ENCODE results near the gene VPS39.

VPS39 gene

DNA sequence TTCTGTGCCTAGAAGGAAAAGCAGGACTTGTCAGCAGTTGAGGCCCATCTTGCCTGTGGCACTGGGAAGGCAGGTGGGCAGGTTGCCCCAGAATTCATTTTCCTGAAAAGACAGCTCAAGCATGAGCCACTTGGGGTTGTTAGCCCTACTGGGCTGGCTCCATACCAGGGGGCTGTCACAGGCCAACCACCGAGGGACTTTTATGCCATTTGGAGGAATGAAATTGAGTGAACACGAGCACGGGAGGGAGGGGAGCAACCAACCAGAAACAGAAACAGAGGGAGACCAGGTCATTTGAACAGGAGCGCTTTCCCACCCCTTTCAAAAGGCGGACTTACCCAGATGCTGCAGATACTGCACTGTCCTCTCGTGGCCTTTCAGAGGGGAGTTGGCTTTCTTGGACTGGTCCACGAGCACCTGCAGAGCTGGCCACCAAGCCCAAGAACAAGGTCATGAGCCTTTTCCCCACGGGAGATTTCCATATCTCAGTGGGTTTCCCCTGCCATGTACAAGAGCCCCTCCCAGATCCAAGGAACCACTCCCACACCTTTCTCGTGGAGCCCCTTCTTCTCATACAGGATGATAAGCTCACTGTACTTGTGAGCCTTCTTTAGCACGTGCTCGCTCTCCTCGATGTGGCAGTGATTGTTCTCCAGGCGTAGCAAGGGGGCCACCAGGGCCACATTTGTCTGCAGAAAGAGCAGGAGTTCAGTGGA, 41.7 kb downstream of the VPS39 start:
- TF ChIP-seq, protein P1, sequence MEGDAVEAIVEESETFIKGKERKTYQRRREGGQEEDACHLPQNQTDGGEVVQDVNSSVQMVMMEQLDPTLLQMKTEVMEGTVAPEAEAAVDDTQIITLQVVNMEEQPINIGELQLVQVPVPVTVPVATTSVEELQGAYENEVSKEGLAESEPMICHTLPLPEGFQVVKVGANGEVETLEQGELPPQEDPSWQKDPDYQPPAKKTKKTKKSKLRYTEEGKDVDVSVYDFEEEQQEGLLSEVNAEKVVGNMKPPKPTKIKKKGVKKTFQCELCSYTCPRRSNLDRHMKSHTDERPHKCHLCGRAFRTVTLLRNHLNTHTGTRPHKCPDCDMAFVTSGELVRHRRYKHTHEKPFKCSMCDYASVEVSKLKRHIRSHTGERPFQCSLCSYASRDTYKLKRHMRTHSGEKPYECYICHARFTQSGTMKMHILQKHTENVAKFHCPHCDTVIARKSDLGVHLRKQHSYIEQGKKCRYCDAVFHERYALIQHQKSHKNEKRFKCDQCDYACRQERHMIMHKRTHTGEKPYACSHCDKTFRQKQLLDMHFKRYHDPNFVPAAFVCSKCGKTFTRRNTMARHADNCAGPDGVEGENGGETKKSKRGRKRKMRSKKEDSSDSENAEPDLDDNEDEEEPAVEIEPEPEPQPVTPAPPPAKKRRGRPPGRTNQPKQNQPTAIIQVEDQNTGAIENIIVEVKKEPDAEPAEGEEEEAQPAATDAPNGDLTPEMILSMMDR (IDR thresholded peaks at IDR 0.05; ENCODE audit: low read depth, low read length, missing control alignments) = no peak
- in situ Hi-C loops (cut with HindIII; ENCODE audit: low sequenced_read_pairs) = loop anchor here (25.0 kb wide), 1 partner anchor 271 kb away; no protein-coding TSS in a partner anchor
- no peak for DNase-seq (ENCODE audit: low read depth)
- H3K4me3 ChIP-seq (ENCODE audit: low read depth, low read length) = no peak overlapping the region

DNA sequence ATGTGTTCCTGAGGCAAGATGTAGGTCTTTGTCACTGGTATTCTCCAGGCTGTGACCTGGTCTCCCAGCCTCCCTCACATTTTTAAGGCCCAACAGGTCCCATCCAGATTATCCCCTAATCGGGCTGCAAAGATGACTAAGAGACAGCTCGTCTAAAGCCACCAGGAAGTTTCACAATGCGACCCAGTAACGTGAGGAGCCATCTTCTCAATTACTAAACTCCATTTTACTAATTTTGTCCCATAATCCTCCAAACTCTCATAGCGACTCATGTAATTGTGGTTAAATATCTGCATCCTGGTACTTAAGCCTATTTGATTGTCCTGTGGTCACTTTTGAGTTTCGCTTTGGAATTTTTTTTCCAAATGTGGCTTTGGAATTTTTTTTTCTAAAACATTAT, 43.0 kb downstream of the VPS39 start:
- in situ Hi-C loops (cut with HindIII; ENCODE audit: low sequenced_read_pairs) = loop anchor here (25.0 kb wide), 1 partner anchor 272 kb away; no protein-coding TSS in a partner anchor
- TF ChIP-seq, protein P1 (IDR thresholded peaks at IDR 0.05; ENCODE audit: low read depth, low read length, missing control alignments) = no peak
- no peak for DNase-seq (ENCODE audit: low read depth)
- no peak overlapping the region for H3K4me3 ChIP-seq (ENCODE audit: low read depth, low read length)

DNA sequence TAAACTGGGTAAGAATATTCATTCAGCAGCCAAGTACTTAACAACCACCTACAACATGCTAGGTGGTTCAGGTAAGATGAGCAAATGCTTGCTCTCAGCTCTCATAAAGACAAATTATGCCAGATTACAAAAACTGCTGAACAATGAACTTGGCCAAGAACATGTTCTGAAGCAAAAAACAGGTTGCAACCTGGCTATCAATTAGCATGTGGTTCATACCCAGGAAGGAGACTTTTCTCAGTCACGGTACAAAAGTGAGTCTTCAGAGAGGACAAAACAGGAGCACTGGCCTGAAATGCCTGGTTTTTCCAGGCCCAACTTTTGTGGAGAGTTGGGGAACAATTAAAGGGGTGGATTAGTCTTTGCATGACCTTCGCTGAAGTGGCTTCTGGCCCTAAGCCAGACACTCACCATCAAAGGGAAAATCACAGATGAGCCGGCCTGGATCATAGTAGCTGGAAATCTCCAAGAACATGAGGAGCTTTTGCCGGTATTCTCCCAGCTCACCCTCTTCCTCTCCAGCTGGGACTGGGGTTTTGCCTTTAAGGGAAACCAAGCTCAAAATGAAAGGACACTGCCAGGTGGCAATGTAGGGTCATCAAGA, 44.1 kb downstream of the VPS39 start:
- no peak for DNase-seq (ENCODE audit: low read depth)
- H3K4me3 ChIP-seq (ENCODE audit: low read depth, low read length) = no peak overlapping the region
- TF ChIP-seq, protein P1 (IDR thresholded peaks at IDR 0.05; ENCODE audit: low read depth, low read length, missing control alignments) = no peak
- in situ Hi-C loops (cut with HindIII; ENCODE audit: low sequenced_read_pairs) = loop anchor here (25.0 kb wide), 1 partner anchor 273 kb away; no protein-coding TSS in a partner anchor

DNA sequence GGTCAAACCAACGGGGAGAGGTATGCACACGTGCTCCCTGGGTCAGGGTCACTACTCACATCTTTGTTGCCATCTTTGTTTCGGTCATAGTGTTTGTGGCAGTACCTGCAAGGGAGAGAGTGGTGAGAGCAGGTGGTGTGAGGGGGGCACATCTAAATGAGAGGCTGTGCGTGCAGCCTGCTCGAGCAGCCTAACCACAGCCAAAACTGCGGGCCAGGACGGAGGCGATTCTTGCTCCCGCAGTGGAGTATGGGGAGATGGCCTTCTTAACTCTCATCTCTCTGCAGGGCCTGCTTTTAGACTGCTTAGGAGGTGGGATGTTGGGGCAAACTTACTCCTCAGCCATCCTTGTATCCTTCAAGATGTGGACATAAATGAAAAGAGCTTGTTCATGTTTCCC, 44.8 kb downstream of the VPS39 start:
- H3K4me3 ChIP-seq (ENCODE audit: low read depth, low read length) = no peak overlapping the region
- TF ChIP-seq, protein P1 (IDR thresholded peaks at IDR 0.05; ENCODE audit: low read depth, low read length, missing control alignments) = no peak
- in situ Hi-C loops (cut with HindIII; ENCODE audit: low sequenced_read_pairs) = loop anchor here (25.0 kb wide), 1 partner anchor 274 kb away; no protein-coding TSS in a partner anchor
- no peak for DNase-seq (ENCODE audit: low read depth)

DNA sequence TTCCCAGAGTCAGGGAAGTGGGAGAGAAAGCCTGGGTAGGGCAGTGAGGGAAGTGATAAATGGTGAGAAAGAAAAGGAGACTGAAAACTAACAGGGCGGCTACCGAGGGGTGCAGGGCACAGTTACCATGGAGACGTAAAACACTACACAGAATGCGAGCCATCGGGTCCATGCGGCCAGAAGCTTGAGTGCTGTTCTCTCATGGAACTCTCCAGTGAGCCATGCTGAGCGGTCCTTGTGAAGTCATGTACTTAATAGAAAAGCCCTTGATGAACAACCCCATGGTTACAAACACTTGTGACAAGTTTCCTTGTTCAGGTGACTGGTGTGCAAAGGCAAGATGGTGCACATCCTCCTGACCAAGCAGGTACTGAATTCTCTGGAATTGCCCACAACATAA, 48.0 kb downstream of the VPS39 start:
- DNase-seq (ENCODE audit: low read depth) = no peak
- no peak overlapping the region for H3K4me3 ChIP-seq (ENCODE audit: low read depth, low read length)
- in situ Hi-C loops (cut with HindIII; ENCODE audit: low sequenced_read_pairs) = loop anchor here (25.0 kb wide), 1 partner anchor 277 kb away; no protein-coding TSS in a partner anchor
- TF ChIP-seq, protein P1 (IDR thresholded peaks at IDR 0.05; ENCODE audit: low read depth, low read length, missing control alignments) = no peak

DNA sequence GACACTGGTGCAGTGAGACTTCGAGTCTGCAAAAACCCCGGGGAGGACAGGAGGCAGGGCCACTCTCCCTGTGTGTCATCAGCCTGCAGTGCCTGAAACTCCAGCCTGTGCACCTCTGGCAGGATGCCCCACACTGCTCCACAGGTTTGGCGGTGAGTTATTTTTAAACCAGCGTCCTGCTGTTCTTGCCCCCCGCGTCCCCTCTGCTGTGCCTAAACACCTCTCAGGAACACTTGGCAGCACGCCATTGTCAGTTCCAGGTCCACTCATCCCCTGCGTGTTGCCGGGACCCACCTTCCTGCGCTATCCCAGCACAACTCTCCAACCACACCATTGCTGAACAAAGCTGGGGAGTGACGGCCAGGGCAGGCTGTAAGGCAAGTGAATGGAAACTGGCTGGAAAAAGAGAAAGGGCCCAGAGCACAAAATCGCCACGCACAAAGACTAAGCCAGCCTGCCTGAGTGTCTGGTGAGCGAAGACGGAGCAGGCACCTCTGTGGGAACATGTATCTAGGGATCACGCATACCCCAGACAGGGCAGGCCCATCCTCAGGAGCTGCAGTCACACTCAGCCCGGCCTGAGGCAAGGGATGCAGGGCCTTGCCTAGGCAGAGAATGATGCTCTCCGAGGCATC, 48.6 kb downstream of the VPS39 start:
- no peak for DNase-seq (ENCODE audit: low read depth)
- in situ Hi-C loops (cut with HindIII; ENCODE audit: low sequenced_read_pairs) = loop anchor here (25.0 kb wide), 1 partner anchor 278 kb away; no protein-coding TSS in a partner anchor
- no peak overlapping the region for H3K4me3 ChIP-seq (ENCODE audit: low read depth, low read length)
- TF ChIP-seq, protein P1 (IDR thresholded peaks at IDR 0.05; ENCODE audit: low read depth, low read length, missing control alignments) = no peak
